HG02571 (cell line): ENCODE data around the gene TUBGCP6.

ENCODE experiments used
- ATAC-seq: cut with Tn5 transposase; IDR thresholded peaks from one replicate; pipeline ENCODE4 v1.9.1; 2021; ENCODE audit warnings: mild to moderate bottlenecking, moderate library complexity; ENCODE audit not compliant: unreplicated experiment

The TUBGCP6 gene

DNA sequence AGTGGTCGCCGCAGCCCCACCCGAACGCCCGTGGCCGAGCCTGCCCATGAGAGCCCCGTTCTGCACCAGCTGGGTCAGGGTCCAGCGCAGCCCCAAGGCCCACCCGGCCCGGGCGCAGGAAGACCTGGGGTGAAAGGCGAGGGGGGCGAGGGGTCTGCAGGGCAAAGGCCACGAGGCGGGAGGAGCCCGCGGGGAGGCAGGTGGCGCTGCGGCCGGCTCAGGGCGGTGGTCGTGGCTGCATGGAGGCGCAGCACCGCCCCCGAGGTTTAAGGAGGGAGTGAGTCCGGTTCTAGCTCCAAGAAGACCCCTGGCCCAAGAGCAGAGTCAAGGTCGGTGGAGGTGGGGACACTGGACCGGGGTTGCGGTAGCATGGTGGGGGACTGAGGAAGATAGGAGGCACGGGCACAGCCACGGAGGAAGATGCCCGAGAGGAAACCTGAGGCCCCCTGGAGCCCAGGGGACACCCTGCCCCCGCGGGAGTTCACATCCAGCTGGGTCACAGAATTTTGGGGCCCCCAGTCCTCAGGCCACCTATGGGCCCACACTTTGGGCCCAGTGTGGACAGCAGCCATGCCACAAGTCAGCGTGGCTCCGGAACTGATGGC, 6.8 kb upstream of the TUBGCP6 start:
- no peak for ATAC-seq

DNA sequence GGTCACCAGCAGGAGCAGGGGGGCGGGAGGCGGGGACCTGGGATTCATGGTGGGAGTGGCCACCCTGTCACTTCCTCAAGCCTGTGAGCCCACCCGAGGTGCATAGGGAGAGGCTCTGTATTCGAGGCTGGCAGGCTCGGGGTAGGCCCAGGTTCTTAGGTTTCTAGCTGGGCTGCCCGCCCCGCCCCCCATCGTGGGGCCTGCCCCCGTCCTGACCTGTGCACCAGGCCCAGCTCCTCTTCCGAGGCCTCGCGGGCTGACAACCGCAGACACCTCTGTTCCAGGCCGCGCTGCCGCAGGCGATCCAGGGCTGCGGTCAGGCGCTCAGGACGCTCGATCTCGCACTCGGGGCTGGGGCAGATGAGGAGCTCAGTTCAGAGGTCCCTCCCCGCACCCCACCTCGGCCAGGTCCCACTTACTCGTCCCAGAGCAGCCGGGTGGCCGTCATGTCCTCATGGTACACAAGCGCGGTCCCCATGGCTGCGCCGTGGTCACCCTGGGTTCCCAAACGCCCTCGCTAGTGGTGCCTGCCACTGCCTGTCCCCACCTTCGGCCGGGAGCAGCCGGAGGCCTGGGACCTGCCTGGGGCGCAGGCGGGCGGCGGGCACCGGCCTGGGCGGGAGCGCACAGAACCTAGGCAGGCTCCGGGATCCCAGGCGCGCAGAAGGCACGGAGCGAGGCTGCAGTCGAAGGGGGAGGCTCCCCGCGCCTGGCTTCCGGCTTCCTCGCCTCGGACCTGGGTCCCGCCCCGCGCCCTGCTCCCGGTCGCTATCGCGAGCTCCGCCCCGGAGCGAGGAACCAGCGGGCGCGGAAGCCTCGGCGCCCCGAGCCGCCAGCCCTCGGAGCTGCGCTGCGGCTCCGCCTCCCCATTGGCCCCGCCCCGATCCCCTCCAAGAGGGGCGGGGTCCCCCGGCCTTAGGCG, 6.0 kb upstream of the TUBGCP6 start, which contains the start of gene HDAC10:
TSS of gene HDAC10 (minus strand) at position 711 of the 922 bp plus-strand sequence. CDS start at position 478, 233 bp downstream.
- ATAC-seq, result no peak

DNA sequence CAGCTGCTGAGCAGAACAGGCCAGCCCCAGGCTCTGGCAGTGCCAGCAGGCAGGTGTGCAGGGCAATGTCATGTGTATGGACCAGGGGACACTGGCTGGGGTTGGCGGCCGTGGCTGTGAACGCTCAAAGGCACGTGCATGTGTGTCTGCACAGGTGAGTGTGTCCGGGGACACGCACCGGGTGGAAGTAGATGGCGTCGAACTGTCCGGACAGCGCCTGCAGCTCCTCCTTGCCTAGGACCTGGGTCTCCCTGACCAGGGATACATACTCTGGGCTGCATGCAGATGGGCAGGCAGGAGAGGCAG, 5.4 kb upstream of the TUBGCP6 start:
- no peak for ATAC-seq

DNA sequence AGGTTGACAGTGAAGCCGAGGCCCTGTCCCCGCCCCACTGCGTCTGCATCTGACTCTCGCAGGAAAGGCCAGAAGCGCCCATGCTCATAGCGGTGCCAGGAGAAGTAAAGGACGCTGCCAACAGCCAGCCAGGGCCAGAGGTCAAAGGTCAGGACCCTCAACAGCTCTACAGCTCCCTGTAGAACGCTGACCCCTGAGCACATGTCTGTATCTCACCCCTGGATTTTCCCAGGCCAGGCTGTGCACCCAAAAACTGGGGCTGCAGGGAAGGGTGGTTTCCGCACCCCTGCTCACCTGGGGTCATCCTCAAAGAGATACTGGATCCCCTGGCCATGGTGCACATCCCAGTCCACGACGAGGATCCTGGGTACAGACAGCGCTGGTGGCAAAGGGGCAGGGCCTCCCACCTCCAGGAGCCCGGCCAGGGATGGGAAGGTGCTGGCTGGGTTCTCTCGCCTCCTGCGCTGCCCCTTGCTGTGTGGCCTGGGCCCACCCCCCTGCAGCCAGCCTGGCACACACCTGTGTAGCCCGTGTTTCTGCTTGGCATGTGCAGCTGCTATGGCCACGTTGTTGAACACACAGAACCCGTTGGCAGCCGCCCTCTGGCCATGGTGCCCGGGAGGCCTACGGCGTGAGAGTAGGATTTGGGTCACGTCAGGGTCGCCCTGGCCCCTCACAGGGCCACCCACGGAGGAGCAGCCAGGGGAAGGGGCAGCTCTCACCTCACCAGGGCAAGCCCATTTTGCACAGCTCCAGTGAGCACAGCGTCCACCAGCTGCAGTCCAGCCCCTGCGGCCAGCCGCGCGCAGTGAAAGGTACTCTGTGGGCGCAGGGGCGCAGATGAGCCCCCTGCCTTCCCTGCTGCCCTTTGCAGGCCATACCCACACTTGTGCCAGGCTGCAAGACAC, 4.8 kb upstream of the TUBGCP6 start:
- ATAC-seq, result no peak

DNA sequence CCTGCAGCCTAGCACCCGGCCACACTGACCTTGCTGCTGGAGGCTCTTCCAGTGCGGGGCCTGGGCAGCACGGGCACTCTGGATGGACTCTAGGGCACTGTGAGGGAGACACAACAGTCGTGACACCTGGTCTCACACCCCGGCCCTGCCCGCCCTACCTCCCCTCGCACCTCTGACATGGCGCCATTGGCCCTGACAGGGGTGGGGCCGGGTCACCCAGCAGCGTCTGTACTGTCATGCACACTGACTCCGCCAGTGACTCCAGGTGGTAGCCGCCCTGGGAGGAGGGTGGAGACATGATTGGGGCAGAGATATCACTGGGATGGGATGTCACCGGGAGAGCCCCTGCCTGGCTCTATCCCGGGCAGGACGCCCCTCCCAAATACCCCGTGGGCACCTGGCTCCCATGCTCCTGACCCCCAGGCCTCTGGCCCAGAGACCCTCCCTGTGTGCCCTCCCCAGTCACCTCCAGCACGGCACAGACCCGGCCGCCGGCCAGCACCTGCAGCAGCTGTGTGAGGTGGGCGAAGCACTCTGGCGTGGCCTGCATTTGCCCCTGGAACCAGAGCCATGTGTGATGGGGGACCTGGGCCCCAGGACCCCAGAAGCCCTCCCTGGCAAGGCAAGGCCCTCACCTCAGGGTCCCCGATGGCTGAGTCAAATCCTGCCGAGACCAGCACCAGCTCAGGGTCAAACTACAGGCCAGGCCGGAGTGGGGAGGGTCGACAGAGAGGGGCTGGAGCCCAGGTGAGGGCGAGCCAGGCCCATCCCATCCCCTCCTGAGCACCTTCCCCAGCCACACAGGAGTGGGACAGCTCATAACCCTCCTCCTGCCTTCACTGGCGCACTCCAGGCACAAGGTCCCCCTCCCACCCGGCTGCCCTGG, 3.6 kb upstream of the TUBGCP6 start:
- ATAC-seq, result no peak

DNA sequence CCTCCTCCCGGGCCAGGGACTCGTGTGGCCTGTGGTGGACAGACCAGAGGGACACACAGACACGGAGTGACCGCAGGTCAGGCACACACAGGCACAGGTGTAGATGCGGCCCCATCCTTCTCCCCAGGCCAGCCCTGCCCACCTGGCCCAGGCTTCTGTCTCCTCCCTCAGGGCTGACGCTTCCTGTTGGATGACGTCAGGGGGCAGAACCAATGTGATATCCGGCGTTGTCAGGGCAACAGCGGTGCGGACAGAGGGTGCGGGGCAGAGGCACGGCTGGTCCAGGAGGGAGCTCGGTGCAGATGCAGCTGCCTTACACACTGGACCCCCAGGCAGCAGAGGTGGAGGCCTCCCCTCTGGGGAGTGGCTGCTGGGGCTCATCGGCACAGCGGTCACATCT, 2.9 kb upstream of the TUBGCP6 start:
- ATAC-seq, result no peak

DNA sequence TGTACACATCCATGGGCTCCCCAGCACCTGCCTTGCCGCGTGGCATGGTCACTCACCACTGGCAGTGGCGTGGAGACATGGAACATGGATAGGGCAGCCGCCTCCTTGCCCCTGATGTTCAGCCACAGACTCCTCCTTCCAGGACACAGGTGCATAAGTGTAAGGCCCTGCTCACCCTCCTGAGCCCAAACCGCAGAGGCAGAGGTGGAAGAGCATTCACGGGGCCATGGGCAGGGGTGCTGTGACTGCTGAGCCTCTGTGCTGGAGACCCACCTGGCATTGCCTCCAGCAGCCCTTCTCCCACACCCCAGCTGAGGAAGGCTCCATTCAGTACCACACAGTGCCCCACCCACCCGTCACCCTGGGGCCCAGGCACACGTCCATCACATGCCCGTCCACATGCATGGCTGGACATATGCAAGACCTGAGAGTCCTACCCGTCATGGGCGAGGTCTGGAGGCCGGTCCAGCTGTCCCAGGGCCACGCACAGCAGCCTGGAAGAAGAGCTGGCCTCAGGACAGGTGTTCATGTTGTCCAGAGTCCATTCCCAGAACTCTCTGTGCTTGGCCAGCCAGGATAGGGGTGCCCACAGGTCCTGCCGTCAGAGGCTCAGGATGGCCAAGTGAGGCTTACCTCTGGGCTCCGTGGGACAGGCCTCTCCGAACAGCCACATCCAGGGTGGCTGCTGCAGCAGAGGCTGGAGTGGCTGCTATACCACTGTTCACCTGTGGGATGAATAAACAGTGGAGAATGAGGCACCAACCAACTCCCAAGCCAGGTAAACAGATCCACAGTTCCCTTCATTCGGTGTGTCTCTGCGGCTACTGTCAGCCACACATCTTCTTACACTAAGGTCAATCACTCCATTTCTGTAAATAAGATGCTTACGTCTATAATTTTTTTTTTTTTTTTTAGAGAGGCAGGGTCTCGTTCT, 1.7 kb upstream of the TUBGCP6 start:
- no peak for ATAC-seq

DNA sequence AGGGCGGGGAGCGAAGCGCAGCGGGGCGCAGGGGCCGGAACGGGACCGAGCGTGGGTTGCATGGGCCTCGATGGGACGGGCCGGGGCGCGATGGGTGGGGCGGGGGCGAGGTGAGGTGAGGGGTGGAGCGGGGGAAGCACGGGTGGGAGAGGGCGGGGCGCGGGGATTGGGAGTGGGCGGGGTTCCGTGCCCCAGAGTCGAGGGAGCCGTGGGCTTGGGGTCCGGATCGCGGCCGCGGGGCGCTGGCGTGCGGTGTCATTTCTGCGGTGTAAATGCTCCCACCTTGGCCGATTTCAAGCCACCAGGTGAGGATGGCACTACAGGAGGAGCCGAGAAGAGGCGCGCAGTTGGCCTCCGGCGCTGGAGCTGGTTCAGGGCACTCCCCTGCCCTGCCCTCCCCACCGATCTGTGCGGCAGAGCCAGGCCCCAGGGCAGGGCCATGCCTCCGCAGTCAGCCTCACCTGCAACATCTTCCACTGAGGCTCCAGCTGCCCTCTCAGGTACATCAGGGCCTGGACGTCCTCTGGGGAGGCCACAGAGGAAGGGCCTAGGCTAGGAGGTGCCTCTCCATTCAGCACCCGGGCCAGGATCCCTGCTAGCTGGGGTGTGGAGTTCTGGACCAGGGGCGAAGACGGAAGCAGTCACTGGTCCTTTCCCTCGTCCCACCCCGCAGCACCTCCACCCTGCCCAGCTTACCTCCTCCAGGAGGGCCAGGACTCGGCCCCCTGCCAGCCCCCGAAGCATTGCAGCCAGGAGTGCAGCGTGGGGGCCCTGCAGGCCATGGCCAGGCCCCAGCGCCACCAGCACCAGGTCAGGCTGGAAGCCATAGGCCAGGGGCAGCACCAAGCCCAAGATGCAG, 620 bp upstream of the TUBGCP6 start:
- peak; percentile 10 for ATAC-seq

DNA sequence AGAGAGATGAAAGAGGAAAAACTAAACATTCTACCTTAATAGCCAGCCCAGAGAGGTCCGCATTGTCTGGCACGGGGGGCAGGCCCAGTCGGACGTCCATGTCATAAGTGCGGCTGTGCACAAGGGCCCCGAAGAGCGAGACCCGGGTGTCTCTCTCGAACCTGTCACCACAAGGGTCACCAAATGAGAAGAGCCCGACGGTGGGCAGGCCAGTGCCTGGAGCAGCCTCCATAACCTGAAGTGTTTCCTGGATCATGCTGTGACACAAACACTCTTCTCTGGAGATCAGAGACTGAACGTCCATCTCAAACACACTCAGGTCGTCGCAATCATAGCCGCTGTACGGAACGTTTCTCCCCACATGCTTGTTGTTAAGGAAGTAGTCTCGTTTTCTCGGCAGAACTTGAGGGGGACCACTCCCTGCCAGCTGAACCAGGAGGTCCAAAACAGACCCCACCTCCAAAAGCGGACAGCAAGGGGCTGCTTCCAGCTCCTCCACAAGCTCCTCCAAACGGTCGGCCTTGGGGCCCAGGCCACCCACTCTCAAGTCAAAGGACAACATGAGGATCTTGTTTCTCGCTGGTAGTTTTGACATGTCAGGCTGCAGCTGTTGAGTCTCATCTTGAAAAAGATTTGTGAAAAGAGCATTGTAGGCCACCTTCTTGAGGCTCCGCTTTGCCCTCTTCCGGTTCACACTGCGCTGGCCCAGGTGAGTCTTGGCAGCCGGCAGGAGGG, 971 bp downstream of the TUBGCP6 start:
- no peak for ATAC-seq

DNA sequence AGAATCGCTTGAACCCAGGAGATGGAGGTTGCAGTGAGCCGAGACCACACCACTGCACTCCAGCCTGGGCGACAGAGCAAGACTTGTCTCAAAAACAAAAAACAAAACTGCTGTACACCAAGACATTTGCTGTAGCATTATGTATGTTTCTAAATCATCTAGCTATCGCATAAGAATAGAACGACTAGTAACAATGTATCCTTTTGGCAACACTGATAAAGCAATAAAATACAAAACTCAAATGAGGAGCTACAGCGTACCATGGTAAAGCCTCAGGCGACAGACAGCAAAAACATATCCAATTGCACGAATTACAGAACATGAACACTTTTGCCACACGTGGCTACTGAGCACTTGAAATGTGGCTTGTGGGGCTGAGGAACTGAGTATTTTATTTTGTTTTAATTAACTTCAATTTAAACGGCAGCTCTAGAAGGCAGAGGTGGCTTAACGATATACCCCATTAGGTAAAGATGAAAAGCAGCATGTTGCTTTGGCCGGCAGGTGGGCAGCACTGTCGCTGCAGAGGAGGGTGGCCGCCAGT, 2.3 kb downstream of the TUBGCP6 start:
- ATAC-seq, result no peak

DNA sequence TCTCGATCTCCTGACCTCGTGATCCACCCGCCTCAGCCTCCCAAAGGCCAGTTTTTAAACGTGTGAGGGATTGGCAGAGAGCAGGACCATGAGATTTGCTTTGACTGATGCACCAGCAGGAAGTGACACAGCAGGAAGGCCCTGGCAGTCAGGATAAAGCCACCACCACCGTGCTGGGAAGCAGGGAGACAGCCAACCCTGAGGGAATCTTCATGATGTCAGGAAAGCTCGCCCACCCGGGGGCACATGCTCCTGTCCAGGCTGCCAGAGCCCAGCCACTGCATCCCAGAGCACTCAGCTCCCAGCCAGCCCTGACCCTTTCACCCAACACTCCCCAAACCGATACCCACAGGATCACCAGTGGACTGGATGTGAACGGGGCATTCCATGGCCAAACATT, 6.1 kb downstream of the TUBGCP6 start:
- ATAC-seq, result no peak

DNA sequence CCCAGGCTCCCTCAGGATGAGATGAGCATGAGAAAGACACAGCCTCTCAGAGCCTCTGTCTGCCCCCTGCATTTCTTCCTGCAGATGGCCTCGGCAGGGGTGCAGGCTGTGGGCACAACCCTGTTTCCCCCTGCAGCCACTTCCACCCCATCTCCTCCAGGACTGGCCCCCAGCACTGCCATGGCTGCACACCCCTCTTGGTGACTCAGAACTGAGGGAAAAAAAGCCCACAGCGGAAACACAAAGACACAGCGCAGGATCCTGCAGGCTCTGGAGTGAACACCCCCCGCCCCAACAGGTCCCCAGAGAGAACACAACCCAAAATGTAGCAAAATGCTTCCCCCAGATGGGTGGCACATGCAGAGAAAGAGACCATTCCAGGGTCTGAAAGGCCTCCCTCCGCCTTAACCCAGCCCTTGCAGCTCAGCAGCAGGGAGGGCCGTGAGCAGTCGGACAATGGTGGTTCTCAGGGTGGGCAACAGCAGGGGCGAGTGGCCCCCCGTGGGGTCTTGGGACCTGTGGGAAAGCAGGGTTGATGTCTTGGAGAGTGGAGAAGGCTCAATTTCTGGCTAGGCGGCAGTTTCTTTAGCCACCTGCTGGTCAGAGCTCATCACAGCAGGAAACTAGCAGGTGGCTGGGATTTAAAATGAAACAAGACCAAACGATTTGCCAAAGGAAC, 8.0 kb downstream of the TUBGCP6 start:
- ATAC-seq, result no peak

DNA sequence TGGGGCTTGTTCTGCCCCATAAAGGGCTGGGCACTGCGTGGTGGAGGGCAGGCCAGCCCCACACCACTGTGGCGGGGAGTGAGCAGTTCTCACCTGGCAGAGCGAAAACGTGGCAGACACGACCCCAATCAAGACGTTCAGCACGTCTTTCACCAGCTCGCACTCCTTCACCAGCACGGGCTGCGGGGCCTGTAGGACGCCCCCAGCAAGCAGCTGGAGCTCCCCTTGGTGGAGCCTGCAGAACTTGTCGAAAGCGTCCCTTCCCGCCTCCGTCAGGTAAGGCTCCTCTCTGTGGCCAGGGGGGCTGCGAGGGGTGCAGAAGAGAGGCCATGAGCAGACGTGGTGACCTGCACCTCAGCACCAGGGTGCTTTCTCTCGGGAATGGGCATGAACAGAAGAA, 11.6 kb downstream of the TUBGCP6 start:
- no peak for ATAC-seq

DNA sequence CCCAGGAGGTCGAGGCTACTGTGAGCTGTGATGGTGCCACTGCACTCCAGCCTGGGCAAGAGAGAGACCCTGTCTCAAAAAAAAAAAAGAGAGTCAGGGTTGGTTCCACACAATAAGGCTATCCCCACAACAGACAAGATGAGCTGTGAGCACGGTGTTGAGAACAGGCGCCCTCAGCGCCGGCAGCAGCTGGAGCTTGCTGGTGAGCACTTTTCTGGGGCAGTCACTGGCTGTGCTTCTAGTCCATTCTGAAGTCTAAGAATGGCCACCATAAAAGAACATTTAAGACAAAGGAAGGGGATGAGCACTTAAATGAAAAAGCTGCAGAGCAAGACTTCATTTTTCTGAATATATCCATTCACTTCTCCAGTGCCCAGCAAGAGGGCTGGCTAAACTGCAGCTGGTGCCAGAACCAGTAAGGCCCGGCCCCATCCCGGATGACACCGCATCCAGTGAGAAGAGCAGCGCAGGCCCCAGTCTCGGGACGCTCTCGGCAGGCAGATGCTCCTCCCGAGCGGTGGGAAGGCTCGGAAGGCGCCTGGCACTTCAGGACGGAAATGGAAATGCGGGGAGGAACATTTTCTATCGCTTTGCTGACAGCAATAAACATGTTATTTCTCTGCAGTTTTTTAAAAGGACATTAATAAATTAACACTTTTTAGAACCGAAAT, 12.2 kb downstream of the TUBGCP6 start:
- ATAC-seq, result no peak

DNA sequence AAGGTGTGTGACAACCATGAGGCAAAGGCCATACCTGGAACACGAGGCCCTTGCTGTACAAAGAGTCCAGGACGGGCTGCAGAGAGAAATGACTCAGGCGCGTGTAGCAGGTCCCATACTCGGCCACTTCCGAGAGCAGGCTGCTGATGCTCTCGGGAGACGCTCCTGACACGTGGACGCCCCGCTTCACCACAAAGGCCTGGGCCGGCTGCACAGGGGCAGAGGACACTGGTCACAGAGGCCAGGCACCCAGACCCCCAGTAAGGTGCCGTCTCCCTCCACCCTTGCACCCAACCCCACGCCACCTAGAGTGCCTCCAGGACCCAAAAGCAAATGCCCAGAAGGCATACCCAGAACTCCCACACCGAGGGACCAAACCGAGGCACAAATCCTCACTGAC, 15.5 kb downstream of the TUBGCP6 start:
- no peak for ATAC-seq

DNA sequence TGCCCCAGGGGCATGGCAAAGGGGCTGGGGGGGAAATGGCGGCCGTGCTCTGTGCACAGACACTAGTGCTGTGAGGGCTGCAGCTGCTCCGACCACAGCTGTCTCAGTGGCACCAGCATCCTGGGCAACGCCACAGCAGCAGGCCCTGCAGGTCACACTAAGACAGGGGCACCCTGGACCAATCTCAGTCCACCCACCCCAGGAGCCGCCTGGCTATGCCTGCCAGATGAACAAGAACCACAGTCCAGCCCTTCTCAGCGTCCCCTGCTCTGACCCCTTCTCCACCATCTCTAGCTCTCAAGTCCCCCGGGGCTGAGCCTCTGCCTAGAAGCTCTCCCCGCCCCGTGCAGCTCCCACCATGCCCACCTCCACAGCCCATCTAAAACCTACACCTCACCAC, 16.5 kb downstream of the TUBGCP6 start:
- ATAC-seq, result no peak
